Measurements from ENCODE around the gene ANAPC15.

DNA sequence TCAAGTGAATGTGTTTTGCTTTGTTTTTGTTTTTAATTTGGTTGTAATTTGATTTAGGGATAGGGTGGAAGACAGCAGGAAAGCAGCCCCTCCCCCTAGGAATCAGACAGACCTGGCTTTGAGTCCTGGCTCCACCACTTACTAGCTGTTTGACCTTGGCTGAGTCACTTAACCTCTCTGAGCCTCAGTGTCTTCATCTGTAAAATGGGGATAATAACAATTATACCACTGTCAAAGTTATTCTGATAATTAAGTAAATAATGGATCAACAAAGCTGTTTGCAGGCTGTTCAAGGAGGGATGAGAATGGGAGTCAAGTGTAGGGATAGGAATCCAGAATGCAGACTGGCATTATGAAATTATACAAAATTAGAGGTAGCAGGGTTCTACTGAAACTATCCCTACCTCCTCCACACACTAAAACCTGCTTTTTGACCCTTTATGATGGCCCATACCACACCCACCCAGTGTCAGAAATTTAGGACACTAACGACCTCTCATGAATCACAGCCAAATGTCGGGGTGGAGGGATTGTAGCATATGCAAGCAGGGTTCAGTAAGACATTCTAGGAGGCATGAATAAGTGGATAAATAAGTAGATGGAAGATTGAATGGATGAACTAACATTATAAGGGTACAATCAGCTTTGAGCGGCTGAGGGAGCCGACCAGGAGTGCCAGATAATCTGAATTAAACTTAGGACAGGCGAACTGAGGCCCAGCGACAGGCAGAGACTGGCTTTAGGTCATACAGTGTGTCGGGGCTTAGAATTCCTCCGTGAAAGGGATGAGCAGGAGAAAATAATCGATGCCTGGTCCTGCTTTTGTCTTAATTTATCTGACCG lies 974 bp downstream of the ANAPC15 start:
- TF ChIP-seq, protein P1, sequence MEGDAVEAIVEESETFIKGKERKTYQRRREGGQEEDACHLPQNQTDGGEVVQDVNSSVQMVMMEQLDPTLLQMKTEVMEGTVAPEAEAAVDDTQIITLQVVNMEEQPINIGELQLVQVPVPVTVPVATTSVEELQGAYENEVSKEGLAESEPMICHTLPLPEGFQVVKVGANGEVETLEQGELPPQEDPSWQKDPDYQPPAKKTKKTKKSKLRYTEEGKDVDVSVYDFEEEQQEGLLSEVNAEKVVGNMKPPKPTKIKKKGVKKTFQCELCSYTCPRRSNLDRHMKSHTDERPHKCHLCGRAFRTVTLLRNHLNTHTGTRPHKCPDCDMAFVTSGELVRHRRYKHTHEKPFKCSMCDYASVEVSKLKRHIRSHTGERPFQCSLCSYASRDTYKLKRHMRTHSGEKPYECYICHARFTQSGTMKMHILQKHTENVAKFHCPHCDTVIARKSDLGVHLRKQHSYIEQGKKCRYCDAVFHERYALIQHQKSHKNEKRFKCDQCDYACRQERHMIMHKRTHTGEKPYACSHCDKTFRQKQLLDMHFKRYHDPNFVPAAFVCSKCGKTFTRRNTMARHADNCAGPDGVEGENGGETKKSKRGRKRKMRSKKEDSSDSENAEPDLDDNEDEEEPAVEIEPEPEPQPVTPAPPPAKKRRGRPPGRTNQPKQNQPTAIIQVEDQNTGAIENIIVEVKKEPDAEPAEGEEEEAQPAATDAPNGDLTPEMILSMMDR (IDR thresholded peaks at IDR 0.05; ENCODE audit: insufficient read depth, low read length, poor library complexity, severe bottlenecking) = no peak
- TF ChIP-seq EZH2phosphoT487 (conservative IDR thresholded peaks at IDR 0.05; ENCODE audit: low read length) = no peak

Measured in SU-DHL-6 (cell line).